Neural progenitor cell (in vitro differentiated cells): Measurements from ENCODE around the gene SEPTIN8.

ENCODE experiments used
- EZH2 ChIP-seq: fragments of 200-600 bp; sonication (generic); IDR thresholded peaks from 2 replicates; pipeline ENCODE4 v1.6.1; 2017; ENCODE audit warnings: antibody characterized with exemption, mild to moderate bottlenecking, moderate library complexity
- EZH2phosphoT487 ChIP-seq: fragments of 200-600 bp; sonication (generic); IDR thresholded peaks from 2 replicates; pipeline ENCODE4 v1.6.1; 2017; ENCODE audit warnings: antibody characterized with exemption
- TF ChIP-seq, protein P1 (sequence below): fragments of 200-600 bp; sonication (generic); IDR thresholded peaks from 2 replicates; pipeline ENCODE4 v1.5.1; 2017; ENCODE audit warnings: antibody characterized with exemption, mild to moderate bottlenecking

DNA sequence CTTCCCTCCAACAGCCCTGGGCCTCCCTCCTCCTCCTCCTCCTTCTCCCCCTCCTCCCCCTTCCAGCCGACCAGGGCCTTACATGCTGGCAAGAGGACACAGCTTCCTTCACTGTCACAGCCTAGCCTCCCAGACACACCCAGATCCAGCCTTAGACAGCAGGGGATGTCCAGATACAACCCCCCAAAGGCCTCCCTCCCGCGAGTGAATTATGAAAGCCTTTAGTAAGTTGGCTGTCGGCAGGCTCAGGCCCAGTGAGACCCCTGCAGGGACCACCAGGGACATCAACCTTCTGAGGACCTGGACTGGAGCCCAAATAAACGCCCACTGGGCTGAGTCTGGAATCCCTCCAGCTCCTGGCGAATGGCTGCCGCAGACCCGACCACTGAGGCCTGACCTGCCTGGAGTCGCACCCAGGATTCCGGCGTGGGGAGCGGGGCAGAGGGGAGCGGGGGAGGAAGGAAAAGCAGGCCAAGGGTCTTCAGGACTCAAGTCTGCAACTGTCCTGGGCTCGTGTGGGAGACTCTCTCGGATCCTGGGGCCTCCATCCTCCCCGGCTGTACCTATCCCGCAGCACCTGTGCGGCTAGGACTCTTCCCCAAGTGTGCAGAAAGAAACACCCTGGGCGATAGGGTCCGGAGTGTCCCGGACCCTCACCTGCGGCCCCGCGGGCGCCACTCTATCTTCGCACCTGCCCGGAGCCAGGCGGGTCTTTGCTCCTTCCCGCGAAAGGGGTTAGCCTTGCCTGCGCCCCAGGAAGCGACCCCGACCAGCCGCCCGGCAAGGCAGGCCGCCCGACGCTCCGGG, 705 bp downstream of the SEPTIN8 start:
- TF ChIP-seq EZH2phosphoT487 (no peak), EZH2 (no peak)
- TF ChIP-seq, protein P1, sequence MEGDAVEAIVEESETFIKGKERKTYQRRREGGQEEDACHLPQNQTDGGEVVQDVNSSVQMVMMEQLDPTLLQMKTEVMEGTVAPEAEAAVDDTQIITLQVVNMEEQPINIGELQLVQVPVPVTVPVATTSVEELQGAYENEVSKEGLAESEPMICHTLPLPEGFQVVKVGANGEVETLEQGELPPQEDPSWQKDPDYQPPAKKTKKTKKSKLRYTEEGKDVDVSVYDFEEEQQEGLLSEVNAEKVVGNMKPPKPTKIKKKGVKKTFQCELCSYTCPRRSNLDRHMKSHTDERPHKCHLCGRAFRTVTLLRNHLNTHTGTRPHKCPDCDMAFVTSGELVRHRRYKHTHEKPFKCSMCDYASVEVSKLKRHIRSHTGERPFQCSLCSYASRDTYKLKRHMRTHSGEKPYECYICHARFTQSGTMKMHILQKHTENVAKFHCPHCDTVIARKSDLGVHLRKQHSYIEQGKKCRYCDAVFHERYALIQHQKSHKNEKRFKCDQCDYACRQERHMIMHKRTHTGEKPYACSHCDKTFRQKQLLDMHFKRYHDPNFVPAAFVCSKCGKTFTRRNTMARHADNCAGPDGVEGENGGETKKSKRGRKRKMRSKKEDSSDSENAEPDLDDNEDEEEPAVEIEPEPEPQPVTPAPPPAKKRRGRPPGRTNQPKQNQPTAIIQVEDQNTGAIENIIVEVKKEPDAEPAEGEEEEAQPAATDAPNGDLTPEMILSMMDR = peak; percentile 24
